Measurements from ENCODE around the gene CTU1.

The CTU1 gene

DNA sequence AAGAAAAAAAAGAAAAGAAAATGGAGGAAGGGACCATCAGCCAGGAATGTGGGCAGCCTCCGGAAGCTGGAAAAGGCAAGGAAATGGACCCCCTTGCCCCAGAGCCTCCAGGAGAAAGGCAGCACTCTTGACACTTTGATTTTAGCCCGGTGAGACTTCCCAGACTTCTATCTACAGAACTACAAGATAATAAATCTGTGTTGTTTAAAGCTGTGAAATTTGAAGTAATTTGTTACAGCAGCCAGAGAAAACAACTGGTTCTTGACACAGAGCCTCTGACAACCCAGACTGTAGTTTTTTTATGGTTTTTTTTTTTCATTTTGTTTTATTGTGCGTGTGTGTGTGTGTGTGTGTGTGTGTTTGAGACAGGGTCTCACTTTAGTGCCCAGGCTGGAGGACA, 7.6 kb downstream of the CTU1 start:
- H3K4me2 ChIP-seq (ENCODE audit: low read length) = no peak overlapping the region
- peaks cover 41% of the 10 kb centered on the region for H3K36me3 ChIP-seq (ENCODE audit: insufficient read depth, low read length)

DNA sequence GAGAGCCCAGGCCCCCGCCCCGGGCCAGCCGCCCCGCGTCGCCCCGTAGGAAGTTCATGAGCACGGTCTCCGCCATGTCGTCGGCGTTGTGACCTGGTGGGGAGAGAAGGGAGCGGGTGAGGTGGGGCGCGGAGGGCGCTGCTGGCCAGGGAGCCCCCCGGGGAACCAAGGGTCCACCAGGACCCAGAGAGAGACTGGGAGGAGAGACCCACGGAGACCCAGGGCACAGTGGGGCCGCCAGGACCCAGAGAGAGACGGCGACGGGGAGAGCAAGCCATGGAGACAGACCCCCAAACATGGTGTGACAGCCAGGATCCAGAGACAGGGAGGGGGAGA, 9.2 kb downstream of the CTU1 start:
- Histone ChIP-seq H3K4me3 (ENCODE audit: low read length) (no peak overlapping the region), H3K9me3 (replicated peaks; ENCODE audit: low read length) (no peaks in the 10 kb centered on the region), H3K4me2 (ENCODE audit: low read length) (no peak overlapping the region), H3K9ac (ENCODE audit: low read depth, low read length) (no peak overlapping the region), H3K36me3 (ENCODE audit: insufficient read depth, low read length) (peaks cover 31% of the 10 kb centered on the region), H3K4me1 (ENCODE audit: control insufficient read depth, insufficient read depth, low read length) (no peaks in the 10 kb centered on the region), H3K27me3 (ENCODE audit: control insufficient read depth, insufficient read depth, low read length) (no peaks in the 10 kb centered on the region)

More for the DNA sequence above, 7.6 kb downstream of the CTU1 start:
- H3K9ac ChIP-seq (ENCODE audit: low read depth, low read length) = no peak overlapping the region
- no peaks in the 10 kb centered on the region for H3K9me3 ChIP-seq (replicated peaks; ENCODE audit: low read length)
- H3K27me3 ChIP-seq (ENCODE audit: control insufficient read depth, insufficient read depth, low read length) = no peaks in the 10 kb centered on the region
- H3K4me3 ChIP-seq (ENCODE audit: low read length) = no peak overlapping the region
- no peaks in the 10 kb centered on the region for H3K4me1 ChIP-seq (ENCODE audit: control insufficient read depth, insufficient read depth, low read length)

DNA sequence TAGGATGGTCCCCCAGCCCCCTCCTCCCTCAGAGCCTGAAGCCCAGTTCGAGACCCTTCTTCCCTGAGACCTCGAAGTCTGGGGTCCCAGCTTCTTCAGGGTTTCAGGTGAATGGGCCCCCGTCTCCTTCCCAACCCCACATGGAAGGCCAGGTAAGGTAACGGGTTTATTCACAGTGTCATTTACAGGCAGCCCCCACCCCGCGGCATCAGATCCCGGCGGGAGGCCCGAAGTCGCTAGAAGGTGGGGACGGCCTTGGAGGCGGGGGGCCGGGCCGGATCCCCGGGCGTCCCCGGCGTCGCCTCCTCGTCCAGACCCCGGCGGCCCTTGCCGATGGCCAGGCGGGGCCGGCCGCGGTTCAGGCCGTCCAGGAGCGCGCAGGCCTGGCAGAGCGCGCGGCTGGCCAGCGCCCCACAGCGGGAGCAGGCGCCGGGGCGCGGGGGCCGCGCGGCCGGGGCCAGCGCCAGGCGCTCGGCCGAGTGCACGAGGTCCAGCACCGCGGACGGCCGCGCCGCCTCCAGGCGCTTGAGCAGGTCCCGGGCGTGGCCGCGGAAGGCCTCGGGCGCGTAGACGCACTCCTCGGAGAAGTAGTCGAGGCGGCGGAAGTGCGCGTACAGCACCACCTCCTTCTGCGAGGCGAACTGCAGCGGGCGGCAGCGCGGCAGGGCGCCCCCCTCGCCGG, 9.7 kb downstream of the CTU1 start:
- H3K36me3 ChIP-seq (ENCODE audit: insufficient read depth, low read length) = peaks cover 26% of the 10 kb centered on the region
- H3K27me3 ChIP-seq (ENCODE audit: control insufficient read depth, insufficient read depth, low read length) = no peaks in the 10 kb centered on the region
- no peak overlapping the region for H3K9ac ChIP-seq (ENCODE audit: low read depth, low read length)
- no peaks in the 10 kb centered on the region for H3K9me3 ChIP-seq (replicated peaks; ENCODE audit: low read length)
- no peak overlapping the region for H3K4me2 ChIP-seq (ENCODE audit: low read length)
- no peaks in the 10 kb centered on the region for H3K4me1 ChIP-seq (ENCODE audit: control insufficient read depth, insufficient read depth, low read length)
- H3K4me3 ChIP-seq (ENCODE audit: low read length) = no peak overlapping the region

DNA sequence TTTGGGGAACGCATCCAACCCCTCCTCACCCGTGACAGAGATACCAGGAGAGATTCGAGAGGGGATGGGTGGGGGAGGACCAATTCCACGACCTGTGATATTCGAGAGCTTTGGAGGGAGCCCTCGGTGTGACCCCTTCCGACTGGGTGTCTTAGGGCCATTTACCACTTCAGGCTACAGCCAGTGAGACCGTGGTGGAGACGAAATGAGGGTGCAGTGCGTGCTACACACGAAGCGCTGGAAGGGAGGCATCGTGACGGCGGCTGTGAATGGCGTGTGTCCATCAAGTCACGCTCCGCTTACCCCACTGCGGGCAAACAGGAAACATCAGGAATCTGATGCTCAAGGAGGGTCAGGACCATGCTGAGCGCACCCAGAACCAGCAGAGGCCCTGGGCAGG, 10.4 kb downstream of the CTU1 start:
- peaks cover 21% of the 10 kb centered on the region for H3K36me3 ChIP-seq (ENCODE audit: insufficient read depth, low read length)
- H3K9me3 ChIP-seq (replicated peaks; ENCODE audit: low read length) = no peaks in the 10 kb centered on the region
- no peaks in the 10 kb centered on the region for H3K27me3 ChIP-seq (ENCODE audit: control insufficient read depth, insufficient read depth, low read length)
- no peaks in the 10 kb centered on the region for H3K4me1 ChIP-seq (ENCODE audit: control insufficient read depth, insufficient read depth, low read length)
- H3K9ac ChIP-seq (ENCODE audit: low read depth, low read length) = no peak overlapping the region
- H3K4me3 ChIP-seq (ENCODE audit: low read length) = no peak overlapping the region
- H3K4me2 ChIP-seq (ENCODE audit: low read length) = no peak overlapping the region

DNA sequence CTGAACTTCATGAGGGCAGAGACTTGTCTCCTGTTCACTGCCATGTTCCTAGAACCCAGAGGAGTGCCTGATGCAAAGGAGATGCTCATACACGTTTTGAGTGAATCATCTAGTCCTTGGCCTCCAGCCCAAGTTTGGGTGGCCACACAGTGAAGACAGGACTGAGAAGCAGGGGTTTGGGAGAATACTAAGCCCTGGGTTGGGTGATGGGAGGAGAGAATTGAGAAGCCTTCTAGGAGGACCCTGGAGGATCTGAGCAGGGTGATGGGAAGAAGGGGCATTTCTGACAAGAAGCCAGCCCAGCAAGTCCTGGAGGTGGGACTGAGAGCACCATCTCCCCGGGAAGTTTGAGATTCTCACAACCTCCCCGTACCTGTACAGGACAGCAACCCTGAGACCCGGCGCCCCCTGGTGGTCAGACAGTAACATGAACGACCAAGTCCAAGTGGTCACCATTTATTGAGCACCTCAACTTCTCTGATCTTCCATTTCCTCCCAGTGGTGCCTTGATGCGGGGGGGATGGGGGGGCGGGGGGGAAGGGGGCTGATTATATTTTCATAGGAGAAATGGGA, 11.0 kb downstream of the CTU1 start:
- Histone ChIP-seq H3K4me1 (ENCODE audit: control insufficient read depth, insufficient read depth, low read length) (no peaks in the 10 kb centered on the region), H3K4me2 (ENCODE audit: low read length) (no peak overlapping the region), H3K36me3 (ENCODE audit: insufficient read depth, low read length) (peaks cover 16% of the 10 kb centered on the region), H3K27me3 (ENCODE audit: control insufficient read depth, insufficient read depth, low read length) (no peaks in the 10 kb centered on the region), H3K9me3 (replicated peaks; ENCODE audit: low read length) (no peaks in the 10 kb centered on the region), H3K9ac (ENCODE audit: low read depth, low read length) (no peak overlapping the region), H3K4me3 (ENCODE audit: low read length) (no peak overlapping the region)

DNA sequence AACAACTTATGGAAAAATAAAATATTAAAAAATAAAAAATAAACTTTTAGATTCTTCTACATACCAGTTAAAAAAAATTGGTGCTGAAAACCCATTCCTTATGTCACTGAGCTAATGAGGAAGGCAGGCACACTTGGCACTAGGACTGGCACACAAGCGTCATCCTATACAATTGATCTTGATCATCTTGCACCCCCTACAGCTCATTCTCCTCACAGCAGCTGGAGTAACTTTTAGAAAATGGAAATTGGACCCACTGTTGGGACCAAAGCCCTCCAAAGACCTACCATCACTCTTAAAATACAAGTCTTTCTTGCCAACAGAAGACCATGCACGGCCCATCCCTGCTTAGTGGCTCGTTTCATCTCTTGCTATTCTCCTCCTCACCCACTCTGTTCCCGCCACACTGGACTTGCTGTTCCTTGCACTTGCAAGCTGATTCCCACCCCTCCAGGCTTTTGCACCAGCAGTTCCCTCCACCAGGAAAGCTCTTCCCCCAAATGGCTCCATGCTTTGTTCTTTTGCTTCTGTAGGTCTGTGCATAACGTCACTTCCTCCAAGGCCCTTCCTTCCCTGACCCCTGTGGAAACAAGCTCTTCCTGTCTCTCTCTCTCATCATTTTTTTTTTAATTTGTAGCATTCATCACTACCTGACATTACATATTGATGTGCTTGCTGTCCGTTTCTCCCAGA, 11.6 kb downstream of the CTU1 start:
- Histone ChIP-seq H3K4me3 (ENCODE audit: low read length) (no peak overlapping the region), H3K36me3 (ENCODE audit: insufficient read depth, low read length) (peaks cover 13% of the 10 kb centered on the region), H3K9me3 (replicated peaks; ENCODE audit: low read length) (no peaks in the 10 kb centered on the region), H3K9ac (ENCODE audit: low read depth, low read length) (no peak overlapping the region), H3K4me2 (ENCODE audit: low read length) (no peak overlapping the region), H3K4me1 (ENCODE audit: control insufficient read depth, insufficient read depth, low read length) (no peaks in the 10 kb centered on the region), H3K27me3 (ENCODE audit: control insufficient read depth, insufficient read depth, low read length) (no peaks in the 10 kb centered on the region)

DNA sequence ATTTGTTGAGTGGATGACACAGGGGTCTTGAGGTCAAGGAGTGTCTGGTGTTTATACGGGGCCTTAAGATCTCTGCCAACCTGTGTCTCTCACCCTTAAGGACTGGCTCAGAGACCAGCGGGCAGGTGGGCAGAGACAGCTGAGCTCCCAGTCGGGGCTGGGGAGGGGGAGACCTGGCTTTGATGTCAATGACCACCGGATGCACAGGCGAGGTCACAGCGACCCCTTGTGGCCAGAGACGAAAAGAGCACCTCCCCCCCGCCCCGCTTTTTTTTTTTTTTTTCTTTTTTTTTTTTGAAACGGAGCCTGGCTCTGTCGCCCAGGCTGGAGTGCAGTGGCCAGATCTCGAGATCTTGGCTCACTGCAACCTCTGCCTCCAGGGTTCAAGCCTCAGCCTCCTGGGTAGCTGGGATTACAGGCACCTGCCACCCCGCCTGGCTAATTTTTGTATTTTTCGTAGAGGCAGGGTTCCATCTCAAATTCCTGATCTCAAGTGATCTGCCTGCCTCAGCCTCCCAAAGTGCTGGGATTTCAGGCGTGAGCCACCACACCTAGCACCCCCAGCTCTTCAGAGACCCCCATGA, 13.4 kb downstream of the CTU1 start:
- Histone ChIP-seq H3K36me3 (ENCODE audit: insufficient read depth, low read length) (peaks cover 12% of the 10 kb centered on the region), H3K4me1 (ENCODE audit: control insufficient read depth, insufficient read depth, low read length) (no peaks in the 10 kb centered on the region), H3K4me3 (ENCODE audit: low read length) (no peak overlapping the region), H3K4me2 (ENCODE audit: low read length) (no peak overlapping the region), H3K27me3 (ENCODE audit: control insufficient read depth, insufficient read depth, low read length) (no peaks in the 10 kb centered on the region), H3K9me3 (replicated peaks; ENCODE audit: low read length) (no peaks in the 10 kb centered on the region), H3K9ac (ENCODE audit: low read depth, low read length) (no peak overlapping the region)

DNA sequence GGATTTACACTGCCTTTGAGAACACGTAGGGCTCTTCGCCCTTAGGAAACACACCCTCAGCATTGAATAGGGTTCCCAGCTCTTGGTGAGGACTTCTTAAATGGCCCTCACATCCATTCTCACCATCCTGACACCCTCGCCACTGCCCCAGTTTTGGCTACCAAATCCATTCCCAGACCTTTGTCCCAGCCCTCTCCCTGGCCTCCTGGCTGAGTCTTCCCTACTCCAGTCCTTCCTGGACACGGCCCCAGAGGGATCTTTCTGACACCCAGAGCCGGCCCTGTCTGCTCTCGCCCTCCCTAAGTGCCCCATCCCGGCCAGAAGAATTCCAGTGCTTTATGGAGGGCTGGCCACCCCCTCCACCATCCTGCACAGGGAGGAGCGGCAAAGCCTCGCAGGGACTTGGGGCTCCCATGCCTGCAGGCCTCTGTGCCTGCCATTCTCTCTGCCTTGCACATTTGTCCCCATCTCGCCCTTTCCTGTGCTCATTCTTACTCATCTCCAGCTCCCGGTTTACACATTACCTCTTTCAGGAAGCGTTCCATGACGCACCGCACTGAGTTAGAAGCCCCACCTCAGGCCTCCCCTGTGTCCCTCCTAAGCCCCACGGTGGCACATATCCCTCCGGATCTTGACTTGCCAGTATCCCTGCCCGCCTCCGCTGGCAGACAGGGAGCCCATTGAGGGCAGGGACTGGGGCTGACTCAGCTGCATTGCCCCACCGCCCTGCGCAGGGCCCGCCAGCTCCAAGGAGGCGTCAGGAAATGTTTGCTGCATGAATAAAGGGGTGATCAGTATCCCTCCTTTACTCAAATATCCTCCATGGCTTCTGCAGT, 14.5 kb downstream of the CTU1 start:
- no peaks in the 10 kb centered on the region for H3K27me3 ChIP-seq (ENCODE audit: control insufficient read depth, insufficient read depth, low read length)
- no peaks in the 10 kb centered on the region for H3K9me3 ChIP-seq (replicated peaks; ENCODE audit: low read length)
- H3K4me3 ChIP-seq (ENCODE audit: low read length) = no peak overlapping the region
- no peak overlapping the region for H3K9ac ChIP-seq (ENCODE audit: low read depth, low read length)
- H3K36me3 ChIP-seq (ENCODE audit: insufficient read depth, low read length) = peaks cover 4% of the 10 kb centered on the region
- no peaks in the 10 kb centered on the region for H3K4me1 ChIP-seq (ENCODE audit: control insufficient read depth, insufficient read depth, low read length)
- H3K4me2 ChIP-seq (ENCODE audit: low read length) = no peak overlapping the region

DNA sequence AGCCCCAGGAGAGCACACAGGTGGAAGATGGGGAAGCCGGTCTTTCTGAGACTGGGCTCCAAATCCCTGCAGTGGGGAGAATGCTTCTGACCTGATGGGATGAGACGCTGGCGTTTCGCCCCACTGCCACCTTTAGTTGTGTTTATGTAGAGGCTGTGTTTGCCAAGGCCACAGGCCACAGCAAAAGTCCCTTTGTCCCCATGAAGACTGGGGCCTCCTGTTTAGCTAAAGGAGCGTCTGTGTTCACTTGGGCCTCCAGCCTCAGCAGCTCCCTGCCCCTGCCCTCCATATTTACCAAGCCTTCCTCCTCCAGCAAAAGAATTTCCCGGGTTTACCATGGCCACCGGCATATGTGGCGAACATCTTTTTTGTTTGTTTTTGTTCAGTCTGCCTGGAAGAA, 15.1 kb downstream of the CTU1 start:
- no peak overlapping the region for H3K4me2 ChIP-seq (ENCODE audit: low read length)
- H3K27me3 ChIP-seq (ENCODE audit: control insufficient read depth, insufficient read depth, low read length) = no peaks in the 10 kb centered on the region
- H3K9me3 ChIP-seq (replicated peaks; ENCODE audit: low read length) = no peaks in the 10 kb centered on the region
- H3K4me1 ChIP-seq (ENCODE audit: control insufficient read depth, insufficient read depth, low read length) = no peaks in the 10 kb centered on the region
- no peak overlapping the region for H3K9ac ChIP-seq (ENCODE audit: low read depth, low read length)
- peaks cover 4% of the 10 kb centered on the region for H3K36me3 ChIP-seq (ENCODE audit: insufficient read depth, low read length)
- H3K4me3 ChIP-seq (ENCODE audit: low read length) = no peak overlapping the region

DNA sequence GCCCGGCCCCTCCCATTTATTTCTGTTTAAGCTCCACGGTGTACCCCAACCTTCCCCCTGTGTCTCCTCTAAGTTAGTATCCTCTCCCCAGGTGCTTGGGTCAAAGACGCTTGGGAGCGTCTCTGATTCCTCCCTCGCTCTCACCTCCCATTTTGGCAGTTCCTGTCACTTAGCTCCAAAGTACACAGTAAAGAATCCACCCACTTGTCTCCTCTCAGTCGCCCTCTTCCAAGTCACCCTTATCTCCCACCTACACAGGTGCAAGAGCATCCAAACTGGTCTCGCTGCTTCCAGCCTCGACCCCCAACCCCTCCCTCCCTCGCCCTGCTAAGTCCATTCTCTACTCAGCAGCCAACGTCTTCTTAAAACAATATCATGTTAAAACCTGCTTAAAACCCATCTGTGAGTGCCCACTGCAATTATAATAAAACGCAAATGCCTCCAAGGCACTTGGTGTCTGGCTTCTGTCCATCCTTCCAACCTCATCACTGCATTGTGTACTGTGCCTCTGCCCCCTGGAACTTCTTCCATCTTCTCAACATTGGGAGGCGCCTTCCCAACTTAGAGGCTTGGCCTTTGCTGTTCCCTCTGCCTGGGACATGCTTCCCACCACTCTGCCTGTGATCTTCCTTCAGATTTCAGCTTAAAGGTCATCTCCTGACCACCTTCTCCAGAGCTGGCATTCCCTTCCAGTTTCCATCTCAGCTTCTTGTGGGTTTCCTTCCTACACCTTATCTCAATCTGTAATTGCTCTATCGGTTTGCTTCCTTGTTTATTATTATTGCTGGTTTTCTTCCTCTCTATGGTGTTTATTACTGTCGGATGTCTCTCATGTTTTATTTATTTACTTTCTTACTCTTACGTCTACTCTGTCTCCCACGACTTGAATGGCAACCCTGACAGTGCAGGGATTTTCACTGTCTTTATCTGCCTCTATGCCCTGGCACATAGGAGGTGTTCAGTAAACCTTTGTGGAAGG, 16.0 kb downstream of the CTU1 start:
- no peak overlapping the region for H3K4me2 ChIP-seq (ENCODE audit: low read length)
- no peaks in the 10 kb centered on the region for H3K36me3 ChIP-seq (ENCODE audit: insufficient read depth, low read length)
- H3K4me1 ChIP-seq (ENCODE audit: control insufficient read depth, insufficient read depth, low read length) = no peaks in the 10 kb centered on the region
- H3K9me3 ChIP-seq (replicated peaks; ENCODE audit: low read length) = no peaks in the 10 kb centered on the region
- no peak overlapping the region for H3K9ac ChIP-seq (ENCODE audit: low read depth, low read length)
- no peaks in the 10 kb centered on the region for H3K27me3 ChIP-seq (ENCODE audit: control insufficient read depth, insufficient read depth, low read length)
- H3K4me3 ChIP-seq (ENCODE audit: low read length) = no peak overlapping the region

Data from skeletal muscle satellite cell (primary cell).